Hepatic stellate cell (primary cell): ENCODE measurements around the gene DMRT2.

ENCODE experiments used
- DNase-seq: peaks from one replicate; pipeline ENCODE4 v3.0.0; 2011; ENCODE audit warnings: low spot score

DMRT2 gene

DNA sequence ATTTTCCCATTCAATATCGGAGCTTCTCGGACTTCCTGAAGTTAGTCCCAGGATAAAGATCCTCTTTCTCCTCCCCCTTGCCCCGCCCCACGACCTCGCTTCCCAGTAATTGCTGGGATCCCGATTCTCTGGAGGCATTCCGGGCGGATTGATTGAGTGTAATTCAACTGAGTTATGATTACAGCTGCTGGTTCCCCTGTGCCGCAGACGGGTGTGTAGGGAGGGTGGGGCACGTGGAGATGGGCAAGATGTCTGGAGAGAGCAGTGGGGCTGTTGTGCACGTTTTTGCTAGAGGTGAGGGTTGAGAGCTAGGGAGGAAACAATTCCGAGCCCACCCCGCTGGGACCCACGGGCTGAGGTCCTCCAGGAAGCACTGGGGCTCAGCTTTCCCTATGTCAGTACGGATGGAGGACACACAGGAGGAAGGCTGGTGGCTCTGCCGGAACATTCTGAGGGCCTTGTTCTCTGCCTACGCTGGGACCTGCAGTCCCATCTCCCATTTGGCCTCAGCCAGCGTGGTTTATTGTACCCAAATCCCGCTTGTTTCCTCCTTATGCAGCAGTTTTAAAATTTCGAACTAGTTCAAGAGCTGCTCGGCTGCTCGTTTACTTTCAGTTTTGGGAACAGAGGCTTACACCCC is 2.4 kb upstream of the DMRT2 start:
- no peak for DNase-seq

DNA sequence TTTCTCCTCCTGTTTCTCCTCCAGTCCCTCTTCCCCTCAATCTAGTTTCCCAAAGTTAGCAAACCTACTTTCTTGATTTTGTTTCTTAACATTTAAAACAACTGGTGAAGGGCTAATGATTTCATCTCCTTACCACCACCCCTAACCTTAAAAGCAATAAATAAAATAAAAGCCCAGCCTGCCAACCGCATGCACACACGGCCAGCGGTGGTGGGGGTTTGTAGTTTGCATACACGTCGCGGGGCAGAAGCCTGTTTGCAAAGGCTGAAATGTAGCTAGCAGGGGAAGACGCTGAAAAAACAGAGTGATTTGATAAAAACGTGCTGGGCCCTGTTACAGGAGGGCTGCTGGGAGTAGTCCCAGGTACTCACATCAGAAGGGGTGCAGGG is 1.9 kb upstream of the DMRT2 start:
- no peak for DNase-seq

DNA sequence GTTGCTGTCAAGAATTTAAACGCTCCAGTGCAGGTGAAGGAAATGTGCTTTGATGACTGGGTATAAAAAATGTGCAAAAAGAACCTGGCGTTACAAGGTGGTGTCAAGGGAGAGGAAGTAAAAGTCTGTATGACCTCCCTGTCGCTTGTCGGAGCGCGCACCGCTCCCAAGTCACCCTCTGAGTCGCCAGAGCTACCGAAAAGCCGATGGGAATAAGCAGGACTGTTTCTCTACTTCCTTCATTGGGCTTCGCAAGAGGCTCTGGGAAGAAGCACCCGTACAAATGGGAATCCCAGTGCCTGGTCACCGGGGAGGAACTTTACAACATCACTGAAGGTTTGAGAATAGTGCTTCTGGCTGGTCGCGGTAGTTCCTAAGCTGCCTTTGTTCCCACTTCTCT is 1.3 kb upstream of the DMRT2 start:
- no peak for DNase-seq

DNA sequence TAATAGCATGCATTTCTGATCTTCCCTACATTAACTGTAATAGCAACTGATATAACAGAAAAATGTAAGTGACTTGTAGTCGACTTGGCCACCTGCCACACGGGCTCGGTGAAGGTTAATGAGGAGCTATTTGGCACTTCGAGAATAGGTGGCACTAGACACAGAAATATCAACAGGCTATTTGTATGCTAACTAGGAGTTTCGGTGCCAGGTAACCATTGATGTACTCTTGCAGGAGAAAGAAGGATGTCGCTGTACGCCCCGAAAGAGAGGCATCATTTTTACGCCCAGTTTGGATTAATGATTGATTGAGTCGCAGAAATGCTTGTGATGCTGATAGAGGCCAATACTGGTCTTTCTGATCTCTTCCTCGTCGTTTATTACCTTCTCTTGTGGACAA is 516 bp upstream of the DMRT2 start:
- no peak for DNase-seq

DNA sequence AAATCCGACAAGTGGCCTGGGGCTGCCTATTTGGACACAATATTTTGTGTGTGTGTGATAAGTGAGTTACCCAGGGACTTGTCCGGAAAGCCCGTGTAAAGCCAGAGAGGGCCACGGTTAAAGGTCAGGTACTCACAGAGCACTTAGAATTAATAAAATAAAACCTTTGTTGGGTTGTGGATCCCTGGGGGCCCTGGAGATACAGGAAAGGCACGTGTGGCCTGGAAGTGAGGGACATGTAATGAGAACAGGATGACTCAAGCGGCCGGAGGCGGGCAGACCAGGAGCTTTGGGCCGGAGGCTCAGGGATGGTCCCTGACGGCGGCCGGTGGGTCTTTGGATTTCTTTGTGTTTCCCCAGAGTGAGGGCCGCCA is 1.0 kb downstream of the DMRT2 start:
- no peak for DNase-seq

DNA sequence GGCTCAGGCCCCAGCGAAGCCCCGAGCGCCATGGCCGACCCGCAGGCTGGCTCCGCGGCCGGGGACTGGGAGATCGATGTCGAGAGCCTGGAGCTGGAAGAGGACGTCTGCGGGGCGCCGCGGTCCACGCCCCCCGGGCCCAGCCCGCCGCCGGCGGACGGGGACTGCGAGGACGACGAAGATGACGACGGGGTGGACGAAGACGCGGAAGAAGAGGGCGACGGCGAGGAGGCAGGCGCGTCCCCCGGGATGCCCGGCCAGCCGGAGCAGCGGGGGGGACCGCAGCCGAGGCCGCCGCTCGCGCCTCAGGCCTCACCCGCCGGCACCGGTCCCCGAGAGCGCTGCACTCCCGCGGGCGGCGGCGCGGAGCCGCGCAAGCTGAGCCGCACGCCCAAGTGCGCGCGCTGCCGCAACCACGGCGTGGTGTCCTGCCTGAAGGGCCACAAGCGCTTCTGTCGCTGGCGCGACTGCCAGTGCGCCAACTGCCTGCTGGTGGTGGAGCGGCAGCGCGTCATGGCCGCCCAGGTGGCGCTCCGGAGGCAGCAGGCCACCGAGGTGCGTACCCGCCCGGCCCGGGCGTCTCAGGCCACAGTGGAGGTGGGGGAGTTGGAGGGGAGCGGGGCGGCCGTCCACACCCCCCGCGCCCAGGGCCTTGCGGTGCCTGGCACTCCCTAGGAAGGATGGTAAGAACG is 1.6 kb downstream of the DMRT2 start:
- DNase-seq = no peak

DNA sequence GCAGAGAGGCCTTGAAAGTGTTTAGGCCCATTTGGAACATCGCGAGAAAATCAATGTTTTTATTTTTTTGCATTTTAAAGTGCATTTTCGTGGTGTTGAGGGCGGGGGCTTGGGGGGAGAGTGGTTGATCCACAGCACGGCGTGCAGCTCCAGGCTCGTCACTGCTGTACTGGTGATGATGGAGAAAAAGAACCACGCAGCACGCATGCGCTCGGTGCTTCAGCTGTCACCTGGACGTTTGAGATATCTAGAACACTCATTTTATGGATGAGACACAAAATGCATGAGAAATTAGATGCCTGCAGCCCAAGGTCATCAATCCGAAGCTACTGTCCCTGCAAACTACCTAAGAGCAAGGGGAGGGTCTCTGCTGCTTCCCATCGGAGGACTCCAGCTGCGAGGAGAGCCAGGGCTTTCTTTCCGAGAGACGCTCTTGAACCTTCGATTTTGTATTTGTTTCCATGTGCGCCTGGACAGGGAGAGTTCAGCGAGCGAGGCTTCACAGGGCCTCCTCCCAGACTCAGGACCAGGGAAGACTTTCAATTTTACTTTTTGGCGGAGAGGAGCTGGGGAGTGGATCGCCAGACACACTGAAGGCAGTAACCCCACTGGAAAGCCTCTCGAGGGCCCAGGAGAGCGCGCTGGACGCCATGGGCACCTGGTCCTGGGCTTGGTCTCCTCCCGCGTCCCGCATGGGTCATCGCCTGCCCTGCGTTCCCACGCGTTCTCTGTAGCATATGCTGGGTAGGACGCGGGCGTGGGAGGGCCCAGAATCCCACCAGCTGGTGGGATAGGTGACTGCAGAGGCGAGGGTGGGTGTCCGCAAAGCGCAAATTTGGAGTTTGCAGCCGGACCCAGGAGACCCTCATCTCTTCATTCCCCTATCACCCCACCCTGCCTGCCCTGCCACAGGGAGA is 2.5 kb downstream of the DMRT2 start:
- no peak for DNase-seq

DNA sequence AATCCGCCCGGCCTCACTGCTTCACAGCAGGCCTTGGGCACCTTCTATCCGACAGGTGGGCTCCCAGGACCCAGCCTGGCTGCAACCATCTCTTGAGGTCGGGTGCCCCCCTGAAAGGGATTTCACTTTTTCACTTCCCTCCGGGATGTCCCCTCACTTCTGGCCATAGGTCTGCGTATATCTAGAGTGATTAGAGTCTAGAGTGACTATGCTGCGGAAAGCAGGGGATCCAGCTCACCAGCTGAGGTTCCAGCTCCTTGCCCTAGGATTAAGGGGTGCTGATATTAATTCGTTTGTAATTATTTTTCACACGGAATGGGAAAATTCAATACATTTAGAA is 3.1 kb downstream of the DMRT2 start:
- DNase-seq = no peak

DNA sequence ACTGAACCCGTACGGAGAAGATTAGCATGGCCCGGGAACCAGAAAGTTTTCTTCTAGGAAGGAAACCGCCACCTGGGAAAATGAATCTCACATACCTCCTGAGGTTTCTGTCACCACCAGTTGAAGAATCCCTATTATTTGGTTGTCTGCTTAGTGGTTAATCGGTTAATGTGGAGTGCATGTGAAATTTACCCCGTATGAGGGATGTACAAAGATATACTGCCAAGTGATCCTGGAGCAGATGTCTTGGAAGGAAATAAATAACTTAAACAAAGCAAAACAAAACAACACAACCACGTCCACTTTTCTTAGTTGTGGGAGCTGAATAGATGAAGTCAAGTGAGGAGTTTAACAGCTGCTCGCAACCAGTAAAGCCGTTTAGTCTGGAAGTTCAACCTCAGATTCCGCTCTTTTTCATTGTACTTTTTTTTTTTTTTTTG is 3.8 kb downstream of the DMRT2 start:
- no peak for DNase-seq

DNA sequence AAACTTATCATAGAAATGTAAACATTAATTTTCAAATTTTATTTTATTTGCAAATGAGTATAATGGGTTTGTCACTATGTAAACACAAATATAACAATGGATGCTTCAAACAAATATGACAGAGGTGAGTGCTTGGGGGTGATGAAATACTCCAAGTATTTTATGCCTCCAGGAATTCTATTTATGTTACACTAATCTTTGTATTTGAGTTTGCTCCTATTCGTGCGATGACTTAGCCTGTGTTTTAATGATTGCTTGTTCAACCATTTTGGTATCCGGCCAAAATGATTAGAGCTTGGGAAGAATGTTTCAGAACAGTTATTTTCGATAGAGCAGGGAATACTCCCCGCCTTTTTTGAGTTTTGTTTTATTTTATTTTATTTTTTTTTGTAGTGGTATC is 5.0 kb downstream of the DMRT2 start:
- no peak for DNase-seq

DNA sequence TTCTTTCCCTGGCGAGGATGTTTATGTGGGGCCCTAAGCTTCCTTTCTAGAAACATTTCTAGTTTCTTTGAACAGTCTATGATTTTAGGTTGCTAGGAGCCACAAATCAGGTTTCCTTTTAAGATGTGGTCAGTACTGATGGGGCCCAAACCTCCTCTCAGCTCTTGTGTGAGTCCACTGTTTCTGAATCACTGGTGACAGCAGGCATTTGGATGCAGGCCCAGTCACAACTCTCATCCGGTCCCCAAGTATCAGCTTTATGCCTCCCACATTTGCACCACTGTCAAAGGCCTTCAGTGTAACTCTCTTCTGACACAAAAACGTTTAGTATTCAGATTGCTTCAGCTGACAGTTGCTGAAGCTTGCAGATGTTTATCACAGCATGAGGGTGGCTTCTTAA is 7.8 kb downstream of the DMRT2 start:
- no peak for DNase-seq

DNA sequence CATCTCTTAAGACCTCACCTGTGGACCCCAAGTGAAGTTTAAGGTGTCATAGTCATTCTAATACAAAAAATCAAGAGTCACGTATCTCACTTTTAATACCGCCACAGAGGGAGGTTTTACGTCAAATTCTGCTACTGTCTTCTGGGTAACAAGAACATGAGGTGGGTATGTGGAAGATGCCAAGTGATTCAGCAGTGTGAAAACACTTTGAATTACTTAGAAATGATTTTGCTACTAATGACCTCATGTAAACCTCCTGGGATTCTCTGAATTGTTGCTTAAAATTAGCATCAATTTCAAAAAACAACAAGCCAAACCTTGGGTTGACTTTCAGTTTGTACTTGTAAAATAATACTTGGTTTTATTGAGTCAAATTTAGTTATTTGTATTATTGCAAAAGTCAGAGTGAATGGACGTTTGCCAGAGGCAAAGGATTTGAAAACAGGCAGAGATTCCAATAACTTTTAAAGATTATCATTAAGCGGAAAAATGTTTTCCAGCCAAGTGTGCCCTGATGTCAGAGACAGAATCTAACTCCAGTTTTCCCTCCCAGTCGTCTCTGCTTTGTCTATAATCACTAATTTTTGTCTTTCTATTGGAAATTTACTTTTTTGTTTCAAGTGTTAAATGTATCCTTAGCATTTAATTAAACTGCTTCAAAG is 8.8 kb downstream of the DMRT2 start:
- DNase-seq = no peak

DNA sequence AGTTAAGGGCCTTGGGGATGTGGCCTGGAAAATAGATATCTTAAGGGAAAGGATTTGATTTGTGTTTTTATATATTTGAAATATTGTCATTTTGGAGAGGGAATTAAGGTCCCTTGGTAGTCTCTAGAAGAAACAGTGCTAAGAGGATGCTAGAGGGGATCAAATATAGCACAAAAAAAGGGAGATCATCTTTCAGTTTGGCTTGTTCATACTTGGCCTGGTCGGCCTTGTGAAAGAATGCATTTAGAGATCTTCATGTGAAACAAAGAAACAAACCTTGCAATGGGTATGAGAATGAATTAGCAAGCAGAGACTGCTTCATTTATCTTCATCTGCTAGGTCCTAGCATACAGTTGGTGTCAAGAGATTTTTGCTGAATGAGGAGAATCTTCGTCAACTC is 15.0 kb downstream of the DMRT2 start:
- no peak for DNase-seq

DNA sequence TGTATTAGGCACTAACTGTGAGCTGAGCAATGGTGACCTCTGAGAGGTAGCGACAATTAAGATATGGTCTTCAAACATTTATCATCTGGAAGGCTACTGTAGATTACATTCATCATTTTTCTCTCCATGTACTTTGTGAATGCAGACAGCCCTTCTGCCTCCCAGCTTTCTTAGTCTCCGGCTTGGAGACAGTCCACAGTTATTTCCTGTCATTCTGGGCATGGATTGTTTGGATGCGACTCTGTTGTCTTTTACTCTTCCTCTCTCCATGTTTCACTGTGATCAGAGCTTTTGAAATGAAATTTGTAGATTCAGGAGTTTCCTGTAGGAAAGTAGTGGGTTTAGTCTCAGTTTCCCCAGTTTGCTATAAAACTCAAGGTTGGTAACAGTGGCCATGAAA is 20.5 kb downstream of the DMRT2 start:
- no peak for DNase-seq

DNA sequence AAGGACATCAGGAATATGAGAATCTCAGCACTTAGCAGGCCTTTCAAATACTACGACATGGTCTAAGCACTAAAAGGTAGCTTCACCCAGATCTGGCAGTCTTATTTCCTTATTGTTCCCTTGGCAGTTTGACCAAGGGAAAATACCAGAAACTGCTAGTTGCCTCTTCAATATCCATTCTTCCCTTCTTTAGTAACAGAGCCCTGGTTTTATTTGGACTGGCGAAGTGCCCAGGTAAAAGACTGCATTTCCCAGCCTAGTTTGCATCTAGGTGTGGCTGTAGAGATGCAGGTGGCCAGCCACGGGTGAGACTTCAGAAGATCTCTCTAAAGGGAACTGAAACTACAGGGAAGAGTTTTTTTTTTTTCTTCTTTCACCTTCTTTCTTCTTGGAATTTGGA is 21.6 kb downstream of the DMRT2 start:
- DNase-seq = no peak

DNA sequence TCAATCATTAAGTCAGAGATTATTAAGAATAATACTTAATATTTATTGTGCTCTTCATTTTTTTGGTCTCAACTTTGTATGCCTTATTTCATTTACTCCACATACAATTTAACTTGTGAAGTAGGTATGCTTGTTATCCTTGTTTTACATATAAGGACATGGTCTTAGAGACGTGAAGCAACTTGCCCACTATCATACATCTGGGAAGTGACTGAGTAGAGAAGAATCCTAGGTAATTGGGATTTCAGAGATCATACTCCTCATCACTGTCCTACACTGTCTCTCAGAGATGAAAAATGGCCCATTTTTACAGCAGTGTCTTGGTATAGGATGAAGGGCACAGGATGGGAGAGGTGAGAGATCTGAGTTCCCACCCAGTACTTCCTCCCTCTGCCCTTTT is 23.3 kb downstream of the DMRT2 start:
- DNase-seq = no peak

DNA sequence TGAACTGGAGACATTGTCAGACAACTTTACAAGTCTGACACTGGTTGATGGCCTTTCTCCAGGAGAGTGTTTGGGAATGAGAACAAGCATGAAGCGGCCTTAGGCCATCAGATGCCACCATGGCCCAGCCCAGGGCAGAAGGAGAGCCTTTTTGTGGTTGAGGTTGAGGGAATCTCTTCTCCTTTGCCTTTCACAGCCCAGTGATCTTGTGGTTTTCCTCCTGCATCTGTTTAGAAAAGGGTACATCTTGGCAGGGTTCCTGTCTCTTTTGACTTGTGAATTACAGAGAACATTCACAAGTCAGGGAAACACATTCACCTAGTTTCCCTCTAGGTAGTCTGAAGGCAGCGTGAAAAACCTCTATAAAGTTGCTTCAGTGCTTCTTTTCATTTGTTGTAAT is 27.5 kb downstream of the DMRT2 start:
- no peak for DNase-seq

DNA sequence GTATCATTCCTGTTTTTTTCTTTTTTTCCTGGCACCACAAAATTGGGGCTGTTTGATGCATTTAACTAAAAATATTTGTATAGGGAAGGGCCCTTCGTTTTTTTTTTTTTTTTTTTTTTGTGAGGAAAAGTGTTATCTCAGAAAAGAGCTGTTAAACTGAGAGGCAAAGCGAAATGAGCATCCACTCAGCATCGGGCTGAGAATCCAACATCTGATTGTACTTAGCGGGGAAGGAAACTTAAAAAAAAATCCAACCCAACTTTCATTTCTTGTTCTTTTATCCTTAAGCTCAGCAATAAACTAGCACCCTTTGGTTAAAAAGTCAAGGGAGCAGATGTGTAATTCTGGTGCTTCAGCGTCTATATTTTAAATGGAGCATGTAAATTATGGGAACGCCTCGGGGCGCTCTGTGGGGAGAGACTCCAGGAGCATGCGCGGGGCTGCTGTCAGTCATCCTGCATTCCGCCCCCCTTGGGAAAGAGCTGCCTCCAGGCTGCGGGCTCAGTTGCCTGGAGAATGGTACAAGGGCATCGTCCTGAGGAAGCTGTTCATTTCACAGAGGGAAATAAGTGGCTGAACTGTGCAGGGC is 33.3 kb downstream of the DMRT2 start:
- DNase-seq = no peak

DNA sequence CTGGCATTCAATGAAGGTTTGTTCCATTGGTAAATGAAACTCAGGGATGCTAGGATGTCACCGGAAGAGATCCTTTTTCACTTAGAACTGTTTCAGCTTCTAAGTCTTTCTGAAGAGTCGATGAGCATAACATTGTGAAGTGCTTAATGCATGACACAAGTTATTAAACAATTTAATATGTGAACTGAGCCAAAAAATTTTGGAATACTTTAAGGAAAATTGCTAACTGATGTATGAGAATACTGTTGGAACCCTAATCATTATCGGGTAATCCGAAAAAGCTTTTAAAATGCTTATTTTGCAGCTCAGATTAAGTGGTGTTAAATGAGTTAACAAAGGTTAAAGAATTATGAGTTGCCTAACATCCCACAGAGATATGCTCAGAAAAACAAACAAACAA is 34.9 kb downstream of the DMRT2 start:
- DNase-seq = no peak

DNA sequence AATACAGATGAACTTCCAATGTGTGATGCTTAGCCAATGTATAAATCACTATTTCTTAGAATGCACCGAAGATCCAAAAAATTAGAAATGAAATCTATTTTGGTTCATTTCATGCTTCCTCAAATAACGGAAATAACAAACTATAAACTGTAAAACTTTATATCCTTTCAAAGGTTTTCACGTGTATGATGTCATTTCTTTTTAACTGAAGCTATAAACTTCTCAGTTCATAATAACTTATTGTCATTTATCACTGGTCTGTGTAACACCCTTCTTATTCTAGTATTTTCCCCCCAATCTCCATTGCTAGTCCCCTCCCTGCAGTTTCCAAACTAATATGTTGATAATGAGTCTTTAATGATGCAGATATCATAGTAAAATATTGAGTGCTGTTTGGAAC is 36.4 kb downstream of the DMRT2 start:
- no peak for DNase-seq

DNA sequence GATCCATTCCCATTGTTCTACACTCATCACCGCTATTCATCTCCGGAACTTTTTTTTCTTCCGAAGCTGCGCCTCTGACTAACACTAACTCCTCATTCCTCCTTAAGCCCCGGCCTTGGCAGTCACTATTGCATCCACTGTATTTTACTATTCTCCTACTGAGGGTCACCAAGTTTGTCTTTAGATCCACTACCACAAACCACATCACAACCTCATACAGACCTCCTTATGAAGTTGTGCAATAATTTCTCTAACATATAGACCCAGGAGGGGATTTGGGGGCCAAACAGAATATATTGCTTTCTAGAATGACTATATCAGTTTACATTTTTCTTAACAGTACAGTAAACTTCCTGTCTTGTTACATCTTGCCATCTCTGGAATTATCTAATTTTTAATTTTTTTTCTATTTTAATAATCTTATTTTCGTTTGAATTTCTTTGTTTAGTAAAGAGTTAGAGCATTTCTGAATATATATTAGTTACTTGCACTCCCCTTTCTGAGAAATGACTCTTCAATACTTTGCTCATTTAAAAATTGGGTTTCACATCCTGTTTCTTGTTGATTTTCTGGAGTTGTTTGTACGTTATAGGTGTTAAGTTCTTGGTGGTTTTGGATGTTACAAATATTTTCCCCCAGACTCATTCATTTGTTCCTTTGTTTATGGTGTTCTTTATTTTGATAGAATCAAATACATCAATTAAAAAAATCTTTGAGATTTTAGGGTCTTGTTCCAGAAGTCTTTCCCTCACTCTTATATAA is 37.1 kb downstream of the DMRT2 start:
- DNase-seq = no peak

DNA sequence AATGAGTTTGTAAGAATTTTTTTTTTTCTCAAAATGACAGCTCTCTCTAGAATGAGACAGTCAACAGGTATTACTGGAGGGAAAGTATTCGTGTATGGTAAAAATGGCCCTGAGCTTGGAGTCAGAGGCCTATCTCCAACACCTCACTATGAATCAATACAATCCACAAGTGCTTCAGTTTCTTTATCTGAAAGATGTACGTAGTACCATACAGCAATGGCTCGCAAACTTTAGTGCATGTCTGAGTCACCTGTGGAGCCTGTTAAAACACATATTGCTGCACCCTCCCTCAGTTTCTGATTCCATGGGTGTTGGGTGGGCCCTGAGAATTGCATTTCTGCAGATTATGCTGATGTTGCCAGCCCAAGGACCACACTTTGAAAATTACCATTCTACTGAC is 44.6 kb downstream of the DMRT2 start:
- no peak for DNase-seq
